GM12873 (cell line): ENCODE measurements around the gene PANK4.

Experiments
- CTCF ChIP-seq: IDR thresholded peaks from 2 replicates; pipeline ENCODE4 v1.5.1; 2012; ENCODE audit warnings: low read depth, mild to moderate bottlenecking, moderate library complexity, low read length, control low read depth; ENCODE audit not compliant: insufficient read depth; ENCODE audit errors: missing control alignments

The PANK4 gene

GRCh38 chr1:2496746-2497145 is 29.6 kb downstream of the PANK4 start:
- no peak for TF ChIP-seq CTCF

- no peak for TF ChIP-seq CTCF
Observed at GRCh38 chr1:2496087-2496622, 30.2 kb downstream of the PANK4 start.

- TF ChIP-seq CTCF: no peak
Observed at GRCh38 chr1:2495546-2495945, 30.9 kb downstream of the PANK4 start.

GRCh38 chr1:2495026-2495425 is 31.4 kb downstream of the PANK4 start:
- TF ChIP-seq CTCF: no peak

GRCh38 chr1:2494323-2494693 is 32.1 kb downstream of the PANK4 start:
- TF ChIP-seq CTCF: no peak

GRCh38 chr1:2493691-2494322 is 32.6 kb downstream of the PANK4 start:
- TF ChIP-seq CTCF: no peak

- no peak for TF ChIP-seq CTCF
Observed at GRCh38 chr1:2493218-2493617, 33.2 kb downstream of the PANK4 start.

- TF ChIP-seq CTCF: no peak
Observed at GRCh38 chr1:2492091-2492490, 34.3 kb downstream of the PANK4 start.
